Fibroblast of lung (primary cell): ENCODE measurements around the gene SORL1.

Experiments used
- CTCF ChIP-seq, 2 donors: IDR thresholded peaks in 1 of 2; conservative IDR thresholded peaks in 1 of 2; 1 replicate in 1 of 2; 2 replicates in 1 of 2; pipeline ENCODE4 v1.5.1; 2011 to 2012; ENCODE audit warnings: low read length in 2 of 2, control low read depth in 1 of 2, inconsistent platforms in 1 of 2, low read depth in 1 of 2, mild to moderate bottlenecking in 1 of 2
- EZH2 ChIP-seq: IDR thresholded peaks from 2 replicates; pipeline ENCODE4 v1.5.1; 2012; ENCODE audit warnings: low read length, control low read depth, mild to moderate bottlenecking; ENCODE audit errors: missing control alignments

- TF ChIP-seq CTCF (conservative IDR thresholded peaks at IDR 0.05 in 1 of 2, IDR thresholded peaks at IDR 0.05 in 1 of 2; ENCODE audit: low read depth in 1 of 2, low read length in 2 of 2) (no peak), EZH2 (no peak)
Measured at GRCh38 chr11:121503051-121503450, 50.9 kb downstream of the SORL1 start.
